NOMO-1 treated with dmso at 0.1 percent for 144 hours (cell line): Measurements from ENCODE around the gene MREG.
A peak's percentile ranks its signal among the peaks of the same experiment; 100 is the strongest.
"Not testable (repeated sequence)": the region's sequence is repeated elsewhere in the genome, so short reads cannot be mapped to it uniquely, and the experiment has no call there.

ENCODE experiments used
- DNase-seq: peaks from one replicate; lab custom pipeline; 2025; ENCODE audit not compliant: unreplicated experiment; lab: John Stamatoyannopoulos, UW

The MREG gene

GRCh38 chr2:216021768-216022565 lies 8.6 kb upstream of the MREG start:
- no peak for DNase-seq

- no peak for DNase-seq
Measured at GRCh38 chr2:216018709-216019108, 5.4 kb upstream of the MREG start.

GRCh38 chr2:216017365-216017764 lies 4.0 kb upstream of the MREG start:
- DNase-seq: no peak

GRCh38 chr2:216016581-216016980 lies 3.2 kb upstream of the MREG start:
- DNase-seq: no peak

GRCh38 chr2:216015722-216016464 lies 2.5 kb upstream of the MREG start:
- DNase-seq: no peak

- DNase-seq: no peak
Measured at GRCh38 chr2:216014986-216015385, 1.6 kb upstream of the MREG start.

- no peak for DNase-seq
Measured at GRCh38 chr2:216014006-216014405, 655 bp upstream of the MREG start.

- no peak for DNase-seq
Measured at GRCh38 chr2:216012830-216013079, 596 bp downstream of the MREG start.

- no peak for DNase-seq
Measured at GRCh38 chr2:216012133-216012829, 1.1 kb downstream of the MREG start.

- not testable (repeated sequence) for DNase-seq
Measured at GRCh38 chr2:216009215-216009614, 4.1 kb downstream of the MREG start.

GRCh38 chr2:216008387-216008786 lies 5.0 kb downstream of the MREG start:
- DNase-seq: no peak

GRCh38 chr2:216006164-216006663 lies 7.1 kb downstream of the MREG start:
- DNase-seq: peak; percentile 23

- DNase-seq: no peak
Measured at GRCh38 chr2:216004697-216005283, 8.6 kb downstream of the MREG start.

GRCh38 chr2:216003876-216004696 lies 9.3 kb downstream of the MREG start:
- DNase-seq: no peak

GRCh38 chr2:216002693-216003092 lies 10.7 kb downstream of the MREG start:
- no peak for DNase-seq

GRCh38 chr2:216002101-216002678 lies 11.2 kb downstream of the MREG start:
- no peak for DNase-seq

GRCh38 chr2:216001216-216002100 lies 11.9 kb downstream of the MREG start:
- no peak for DNase-seq

GRCh38 chr2:215998636-215999035 lies 14.7 kb downstream of the MREG start:
- no peak for DNase-seq

GRCh38 chr2:215997219-215997618 lies 16.1 kb downstream of the MREG start:
- no peak for DNase-seq
